Lung (tissue), 12 donors: Measurements from ENCODE around the gene SEC14L5. TPM values are rescaled to one million over a fixed set of nuclear protein-coding genes. Genes with fewer than 3 reads are reported as not detected.
A peak's percentile ranks its signal among the peaks of the same experiment; 100 is the strongest.

ENCODE experiments used
- ATAC-seq: fragments of 200-7000 bp; cut with Tn5 transposase; one replicate; pipeline ENCODE4 v1.9.1; 2020; ENCODE audit warnings: moderate number of reproducible peaks; ENCODE audit not compliant: insufficient read depth, low FRiP score
- DNase-seq, 3 donors: peaks; one replicate each; pipeline ENCODE4 v3.0.0-alpha.2; 2013 to 2017
- H3K27ac ChIP-seq, 2 donors: one replicate each; pipeline ENCODE4 v1.5.1; 2013; ENCODE audit warnings: mild to moderate bottlenecking in 2 of 2, moderate library complexity in 2 of 2, control low read depth in 1 of 2, inconsistent platforms in 1 of 2, low read depth in 1 of 2, low read length in 1 of 2
- H3K27me3 ChIP-seq, 3 donors: one replicate each; pipeline ENCODE4 v1.5.1; 2013; ENCODE audit warnings: low read length in 2 of 3; ENCODE audit not compliant: control insufficient read depth in 3 of 3, insufficient read depth in 3 of 3
- H3K36me3 ChIP-seq, 4 donors: one replicate each; pipeline ENCODE4 v1.5.1; 2013; ENCODE audit warnings: low read length in 4 of 4, mild to moderate bottlenecking in 1 of 4, moderate library complexity in 1 of 4; ENCODE audit not compliant: control insufficient read depth in 4 of 4, insufficient read depth in 4 of 4
- H3K4me1 ChIP-seq, 5 donors: one replicate each; pipeline ENCODE4 v1.5.1; 2013; ENCODE audit warnings: low read length in 5 of 5, mild to moderate bottlenecking in 2 of 5, moderate library complexity in 1 of 5; ENCODE audit not compliant: control insufficient read depth in 5 of 5, insufficient read depth in 5 of 5
- H3K4me3 ChIP-seq: one replicate; pipeline ENCODE4 v1.5.1; 2013; ENCODE audit warnings: mild to moderate bottlenecking, control low read depth, moderate library complexity
- H3K9ac ChIP-seq, 2 donors: one replicate each; pipeline ENCODE4 v1.5.1; 2013; ENCODE audit warnings: low read length in 2 of 2, control low read depth in 1 of 2; ENCODE audit not compliant: insufficient read depth in 1 of 2
- H3K9me3 ChIP-seq, 4 donors: one replicate each; pipeline ENCODE4 v1.5.1; 2013; ENCODE audit warnings: low read length in 3 of 4, mild to moderate bottlenecking in 1 of 4, moderate library complexity in 1 of 4; ENCODE audit not compliant: control insufficient read depth in 4 of 4, insufficient read depth in 3 of 4
- CTCF ChIP-seq: IDR thresholded peaks from 2 replicates; pipeline ENCODE4 v1.5.1; 2012; ENCODE audit warnings: mild to moderate bottlenecking; ENCODE audit errors: control extremely low read depth, extremely low read depth
- WGBS, 2 donors: extraction: QIAGEN DNeasy Blood & Tissue Kit; methylation state at CpG; one replicate each; pipeline ENCODE4 v1.1.7; 2013; 5-methylcytosine and 5-hydroxymethylcytosine counted together
- polyA plus RNA-seq, 2 donors: library from polyadenylated mRNA; stranded (reverse); fragments of 200-250 nt; gene quantifications; one replicate each; pipeline ENCODE4 v1.2.1, GENCODE V29; 2013
- total RNA-seq, 2 donors: library from RNA; depleted of rRNA in 1 of 2; stranded (reverse); fragments of >200 nt in 1 of 2; gene quantifications; one replicate each; pipeline ENCODE4 v1.2.1, GENCODE V29; 2014 to 2021
- donor health status: control.
- donor health status: control.
- donor health status: Bipolar disorder and iron deficiency.
- donor health status: healthy.
- donor health status: DM: yes; HTN: yes; CAD: no.

The SEC14L5 gene
- total and polyA plus RNA-seq, 4 donors: 0.10 to 0.98 (median 0.28) TPM

- Histone ChIP-seq H3K27me3 (no peaks in the 10 kb centered on the region), H3K27ac (no peak overlapping the region), H3K4me3 (no peak overlapping the region), H3K9me3 (no peaks in the 10 kb centered on the region), H3K4me1 (no peaks in the 10 kb centered on the region), H3K9ac (no peak overlapping the region), H3K36me3 (peaks cover 0 to 5% (median 0%) of the 10 kb centered on the region in 4 donors)
- DNase-seq (no peak), ATAC-seq (no peak)
- WGBS, 2 donors: 74 to 82% methylated on average over 15 of the region's 15 CpGs
- no peak for TF ChIP-seq CTCF
Measured at GRCh38 chr16:5020551-5020950, 62.4 kb downstream of the SEC14L5 start.

- Histone ChIP-seq H3K9me3 (no peaks in the 10 kb centered on the region), H3K27me3 (no peaks in the 10 kb centered on the region), H3K36me3 (peaks cover 0 to 6% (median 0%) of the 10 kb centered on the region in 4 donors), H3K4me1 (no peaks in the 10 kb centered on the region), H3K27ac (no peak overlapping the region), H3K4me3 (no peak overlapping the region), H3K9ac (no peak overlapping the region)
- WGBS, 2 donors: 79% methylated on average over 6 of the region's 6 CpGs
- TF ChIP-seq CTCF: no peak
- DNase-seq: no peak
- ATAC-seq: no peak
Measured at GRCh38 chr16:5022521-5022920, 64.4 kb downstream of the SEC14L5 start.

GRCh38 chr16:5024632-5025031 is 66.5 kb downstream of the SEC14L5 start:
- Histone ChIP-seq H3K27ac (no peak overlapping the region), H3K4me3 (no peak overlapping the region), H3K36me3 (peaks cover 0 to 11% (median 0%) of the 10 kb centered on the region in 4 donors), H3K9ac (no peak overlapping the region), H3K27me3 (no peaks in the 10 kb centered on the region), H3K4me1 (no peaks in the 10 kb centered on the region), H3K9me3 (no peaks in the 10 kb centered on the region)
- ATAC-seq (no peak), DNase-seq (no peak)
- 64 to 76% methylated on average over 4 of the region's 4 CpGs for WGBS, 2 donors
- no peak for TF ChIP-seq CTCF

GRCh38 chr16:5025171-5025632 is 67.1 kb downstream of the SEC14L5 start:
- H3K27ac ChIP-seq: no peak overlapping the region
- H3K36me3 ChIP-seq: peaks cover 0 to 16% (median 0%) of the 10 kb centered on the region in 4 donors
- H3K27me3 ChIP-seq: no peaks in the 10 kb centered on the region
- DNase-seq (peak in 2 of 3 donors; percentile 12 to 16), ATAC-seq (no peak)
- no peaks in the 10 kb centered on the region for H3K4me1 ChIP-seq
- no peaks in the 10 kb centered on the region for H3K9me3 ChIP-seq
- no peak overlapping the region for H3K4me3 ChIP-seq
- 58 to 63% methylated on average over 17 of the region's 17 CpGs for WGBS, 2 donors
- H3K9ac ChIP-seq: no peak overlapping the region
- no peak for TF ChIP-seq CTCF
